ENCODE measurements around the gene ADARB2. TPM values are rescaled to one million over a fixed set of nuclear protein-coding genes. Genes with fewer than 3 reads are reported as not detected.

ADARB2 gene
- total and polyA plus RNA-seq, 4 donors: 0.55 to 0.70 (median 0.59) TPM; not detected in 1

DNA sequence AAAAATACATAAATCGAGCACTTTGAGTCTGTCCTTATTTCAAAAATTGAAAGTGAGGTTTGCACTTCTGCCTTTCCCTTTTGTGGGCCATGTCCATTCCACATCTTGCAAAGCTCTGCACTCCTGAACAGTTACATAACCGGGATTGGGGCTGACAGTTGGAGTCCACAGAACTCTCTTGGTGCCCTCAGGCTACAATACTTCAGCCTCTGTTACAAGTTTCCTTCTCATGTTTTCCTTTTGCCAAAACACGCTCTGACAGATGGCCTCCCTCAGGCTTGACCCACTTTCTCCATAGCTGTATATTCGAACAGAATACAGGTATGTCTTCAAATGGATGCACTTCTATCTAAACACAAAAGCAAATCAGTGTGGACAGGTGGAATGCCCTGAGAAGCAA is 345.2 kb downstream of the ADARB2 start (continued):
- TF ChIP-seq REST (IDR thresholded peaks at IDR 0.05): no peak
- no peak for TF ChIP-seq MAX (IDR thresholded peaks at IDR 0.05)
- no peak for TF ChIP-seq GABPA (IDR thresholded peaks at IDR 0.05 in 1 of 2, conservative IDR thresholded peaks at IDR 0.05 in 1 of 2)
- TF ChIP-seq EGR1 (IDR thresholded peaks at IDR 0.05; ENCODE audit: low read depth in 2 of 2): no peak

DNA sequence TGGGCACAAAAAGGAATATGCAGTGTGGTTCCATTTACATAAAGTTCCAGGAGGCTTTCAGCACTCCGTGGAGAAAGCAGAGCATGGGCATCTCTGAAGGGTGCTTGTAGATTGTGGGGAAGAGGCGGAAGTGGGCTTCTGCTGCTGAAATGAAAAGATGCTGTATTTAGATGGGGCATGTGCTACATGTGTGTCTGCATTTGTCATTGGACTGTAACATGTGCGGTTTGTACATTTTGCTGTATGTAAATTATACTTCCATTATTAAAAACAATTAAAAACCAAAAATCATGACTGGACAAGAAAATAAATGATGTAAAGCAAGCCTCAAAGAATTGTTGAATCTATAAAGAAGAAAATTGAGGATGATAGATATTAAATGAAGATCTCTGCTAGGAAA is 347.1 kb downstream of the ADARB2 start:
- WGBS: 86% methylated on average over 3 of the region's 3 CpGs
- no peak for TF ChIP-seq SP1 (IDR thresholded peaks at IDR 0.05)
- TF ChIP-seq, protein P1, sequence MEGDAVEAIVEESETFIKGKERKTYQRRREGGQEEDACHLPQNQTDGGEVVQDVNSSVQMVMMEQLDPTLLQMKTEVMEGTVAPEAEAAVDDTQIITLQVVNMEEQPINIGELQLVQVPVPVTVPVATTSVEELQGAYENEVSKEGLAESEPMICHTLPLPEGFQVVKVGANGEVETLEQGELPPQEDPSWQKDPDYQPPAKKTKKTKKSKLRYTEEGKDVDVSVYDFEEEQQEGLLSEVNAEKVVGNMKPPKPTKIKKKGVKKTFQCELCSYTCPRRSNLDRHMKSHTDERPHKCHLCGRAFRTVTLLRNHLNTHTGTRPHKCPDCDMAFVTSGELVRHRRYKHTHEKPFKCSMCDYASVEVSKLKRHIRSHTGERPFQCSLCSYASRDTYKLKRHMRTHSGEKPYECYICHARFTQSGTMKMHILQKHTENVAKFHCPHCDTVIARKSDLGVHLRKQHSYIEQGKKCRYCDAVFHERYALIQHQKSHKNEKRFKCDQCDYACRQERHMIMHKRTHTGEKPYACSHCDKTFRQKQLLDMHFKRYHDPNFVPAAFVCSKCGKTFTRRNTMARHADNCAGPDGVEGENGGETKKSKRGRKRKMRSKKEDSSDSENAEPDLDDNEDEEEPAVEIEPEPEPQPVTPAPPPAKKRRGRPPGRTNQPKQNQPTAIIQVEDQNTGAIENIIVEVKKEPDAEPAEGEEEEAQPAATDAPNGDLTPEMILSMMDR (IDR thresholded peaks at IDR 0.05; ENCODE audit: low read depth, low read length, missing input control): no peak

DNA sequence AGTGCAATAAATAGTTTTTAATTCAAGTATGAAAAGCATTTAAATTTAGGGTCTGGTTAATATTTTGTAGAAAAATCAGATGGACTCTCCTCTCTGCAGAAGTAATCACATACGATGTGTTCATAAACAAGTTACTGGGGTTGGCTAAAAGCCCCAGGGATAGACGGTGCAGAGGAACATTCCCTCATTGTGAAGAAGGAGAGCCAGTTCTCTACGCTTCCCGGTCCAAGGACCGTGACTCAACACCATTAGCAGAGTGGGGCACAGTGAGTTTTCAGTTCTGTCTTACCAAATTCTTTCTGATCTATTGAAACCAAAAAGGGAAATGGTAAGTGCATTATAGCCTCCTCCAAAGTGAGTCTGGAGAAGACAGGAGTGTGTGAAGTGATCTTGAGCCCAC is 353.3 kb downstream of the ADARB2 start:
- Histone ChIP-seq H3K4me1 (ENCODE audit: control insufficient read depth in 4 of 4, insufficient read depth in 4 of 4, low read length in 3 of 4) (no peaks in the 10 kb centered on the region), H3K27ac (ENCODE audit: low read depth in 1 of 2, low read length in 2 of 2) (no peak overlapping the region), H3K36me3 (ENCODE audit: control insufficient read depth in 4 of 4, insufficient read depth in 3 of 4, low read depth in 1 of 4, low read length in 3 of 4) (no peaks in the 10 kb centered on the region), H3K9ac (ENCODE audit: low read depth in 1 of 2, low read length in 2 of 2) (no peak overlapping the region), H3K27me3 (ENCODE audit: control insufficient read depth in 4 of 4, insufficient read depth in 4 of 4, low read length in 3 of 4) (peaks cover 0 to 2% (median 1%) of the 10 kb centered on the region in 4 donors), H3K9me3 (ENCODE audit: control insufficient read depth in 4 of 4, low read length in 3 of 4) (peaks cover 0 to 5% (median 0%) of the 10 kb centered on the region in 4 donors), H3K4me3 (ENCODE audit: low read depth in 1 of 3, low read length in 3 of 3) (no peak overlapping the region)
- 68% methylated on average over 5 of the region's 5 CpGs for WGBS
- no peak for TF ChIP-seq HNF4A (conservative IDR thresholded peaks at IDR 0.05)
- no peak for DNase-seq (ENCODE audit: low spot score)

More for the DNA sequence above, 347.1 kb downstream of the ADARB2 start:
- no peak overlapping the region for H3K4me3 ChIP-seq (ENCODE audit: low read depth in 1 of 3, low read length in 3 of 3)
- no peaks in the 10 kb centered on the region for H3K36me3 ChIP-seq (ENCODE audit: control insufficient read depth in 4 of 4, insufficient read depth in 3 of 4, low read depth in 1 of 4, low read length in 3 of 4)
- no peaks in the 10 kb centered on the region for H3K9me3 ChIP-seq (ENCODE audit: control insufficient read depth in 4 of 4, low read length in 3 of 4)
- H3K4me1 ChIP-seq (ENCODE audit: control insufficient read depth in 4 of 4, insufficient read depth in 4 of 4, low read length in 3 of 4): no peaks in the 10 kb centered on the region
- H3K9ac ChIP-seq (ENCODE audit: low read depth in 1 of 2, low read length in 2 of 2): no peak overlapping the region
- no peaks in the 10 kb centered on the region for H3K27me3 ChIP-seq (ENCODE audit: control insufficient read depth in 4 of 4, insufficient read depth in 4 of 4, low read length in 3 of 4)
- DNase-seq (ENCODE audit: low spot score): no peak
- no peak overlapping the region for H3K27ac ChIP-seq (ENCODE audit: low read depth in 1 of 2, low read length in 2 of 2)

GRCh38 chr10:1382711-1383110 is 354.6 kb downstream of the ADARB2 start:
- 75% methylated on average over 13 of the region's 13 CpGs for WGBS
- Histone ChIP-seq H3K4me1 (ENCODE audit: control insufficient read depth in 4 of 4, insufficient read depth in 4 of 4, low read length in 3 of 4) (peaks cover 0 to 2% (median 0%) of the 10 kb centered on the region in 4 donors), H3K36me3 (ENCODE audit: control insufficient read depth in 4 of 4, insufficient read depth in 3 of 4, low read depth in 1 of 4, low read length in 3 of 4) (no peaks in the 10 kb centered on the region), H3K27me3 (ENCODE audit: control insufficient read depth in 4 of 4, insufficient read depth in 4 of 4, low read length in 3 of 4) (peaks cover 0 to 6% (median 3%) of the 10 kb centered on the region in 4 donors), H3K9ac (ENCODE audit: low read depth in 1 of 2, low read length in 2 of 2) (no peak overlapping the region), H3K27ac (ENCODE audit: low read depth in 1 of 2, low read length in 2 of 2) (no peak overlapping the region), H3K4me3 (ENCODE audit: low read depth in 1 of 3, low read length in 3 of 3) (no peak overlapping the region), H3K9me3 (ENCODE audit: control insufficient read depth in 4 of 4, low read length in 3 of 4) (peaks cover 0 to 5% (median 0%) of the 10 kb centered on the region in 4 donors)
- peak; percentile 10 for DNase-seq (ENCODE audit: low spot score)
- TF ChIP-seq EGR1 (IDR thresholded peaks at IDR 0.05; ENCODE audit: low read depth in 2 of 2) (no peak), RAD21 (IDR thresholded peaks at IDR 0.05) (no peak), YY1 (IDR thresholded peaks at IDR 0.05) (no peak), MAX (IDR thresholded peaks at IDR 0.05) (no peak), NR2F2 (IDR thresholded peaks at IDR 0.05) (no peak), ZBTB33 (IDR thresholded peaks at IDR 0.05) (no peak), HNF4G (IDR thresholded peaks at IDR 0.05) (no peak), GABPA (IDR thresholded peaks at IDR 0.05 in 1 of 2, conservative IDR thresholded peaks at IDR 0.05 in 1 of 2) (no peak), HNF4A (conservative IDR thresholded peaks at IDR 0.05) (no peak), SP1 (IDR thresholded peaks at IDR 0.05) (no peak), ATF3 (IDR thresholded peaks at IDR 0.05) (no peak), FOXA1 (IDR thresholded peaks at IDR 0.05) (no peak), RXRA (IDR thresholded peaks at IDR 0.05) (no peak)
- TF ChIP-seq, protein P1 (IDR thresholded peaks at IDR 0.05; ENCODE audit: low read depth, low read length, missing input control): no peak
